ENCODE results near the gene SPINK8.

SPINK8 gene

DNA sequence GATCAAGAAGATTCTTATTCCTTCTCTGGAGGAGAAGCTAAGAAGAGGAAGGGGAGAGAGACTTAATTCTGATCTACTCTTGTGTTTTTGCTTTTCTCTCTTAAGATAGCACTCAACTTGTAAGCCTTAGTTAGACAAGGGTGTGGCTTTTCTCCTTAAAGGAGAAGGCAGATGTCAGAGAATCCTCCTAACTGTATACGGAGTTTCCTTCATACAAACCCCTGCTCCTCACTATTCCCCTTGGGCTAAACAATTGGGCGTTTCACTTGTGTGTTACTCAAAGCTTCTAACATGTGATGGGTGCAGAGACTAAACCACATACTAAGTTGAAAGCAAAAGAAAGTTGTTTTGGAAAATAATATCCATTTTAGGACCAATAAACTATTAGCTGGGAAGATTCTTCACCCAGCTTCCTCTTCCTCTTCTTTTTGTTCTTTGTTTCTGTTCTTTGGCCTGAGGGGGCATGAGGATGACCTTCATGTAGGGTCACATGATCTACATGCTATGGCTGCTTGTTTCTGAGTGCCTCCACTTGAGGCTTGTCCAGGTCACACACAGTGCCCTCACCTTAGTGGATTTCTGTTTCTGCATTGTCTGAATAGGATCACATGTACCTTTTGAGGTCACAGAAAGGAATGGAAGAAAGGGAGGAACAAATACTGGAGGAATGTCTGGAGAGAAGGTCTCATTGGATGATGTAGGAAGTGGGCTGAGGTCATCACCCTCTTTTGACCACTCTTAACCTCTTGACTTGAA lies 14.6 kb downstream of the SPINK8 start:
- DNase-seq: no peak

DNA sequence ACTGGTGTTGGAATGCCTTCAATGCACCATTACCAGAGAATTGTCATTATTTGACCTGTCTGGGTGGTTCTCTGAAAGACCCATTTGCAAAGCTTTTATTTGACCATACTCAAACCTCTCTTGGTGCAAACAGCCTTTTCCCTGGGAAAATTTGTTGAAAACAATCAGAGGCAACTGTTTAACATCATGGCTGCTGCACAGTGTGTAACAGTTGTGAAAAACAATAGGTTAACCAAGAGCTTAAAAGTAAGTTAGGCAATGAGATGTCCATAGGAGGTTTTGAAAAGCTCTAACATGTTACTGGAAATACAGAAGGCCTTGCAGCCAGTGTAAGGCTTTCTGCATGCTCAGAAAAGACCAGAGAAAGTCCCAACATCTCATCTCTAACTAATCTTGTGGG lies 18.9 kb downstream of the SPINK8 start:
- no peak for DNase-seq

- no peak for DNase-seq
Observed at GRCh38 chr3:48306860-48307530, 26.5 kb downstream of the SPINK8 start.

- DNase-seq: no peak
Observed at GRCh38 chr3:48306290-48306689, 27.2 kb downstream of the SPINK8 start.

- no peak for DNase-seq
Observed at GRCh38 chr3:48305396-48305795, 28.1 kb downstream of the SPINK8 start.

GRCh38 chr3:48303021-48303420 lies 30.4 kb downstream of the SPINK8 start:
- no peak for DNase-seq

DNA sequence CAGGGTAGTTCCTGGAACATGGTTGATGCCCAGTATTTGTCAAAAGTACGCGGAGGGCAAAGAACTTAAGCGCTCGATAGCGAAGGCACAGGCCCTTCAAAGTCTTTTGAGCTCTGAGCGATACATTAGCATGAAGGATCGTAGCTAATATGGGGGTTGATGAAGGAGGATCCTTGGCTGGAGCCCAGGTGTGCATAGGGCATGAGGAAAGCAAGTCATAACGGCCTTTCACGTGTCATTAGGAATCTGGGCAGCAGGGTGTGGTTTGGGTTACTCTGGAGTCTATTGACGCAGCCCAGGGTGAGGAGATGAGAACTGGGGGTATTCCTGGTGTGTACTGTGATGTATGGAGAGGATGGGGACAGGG lies 31.7 kb downstream of the SPINK8 start:
- no peak for DNase-seq

GRCh38 chr3:48301020-48301799 lies 32.3 kb downstream of the SPINK8 start, which contains the start of gene NME6:
Gene NME6, minus strand, starts transcription at chr3:48301367.
- DNase-seq: peak; percentile 87

DNA sequence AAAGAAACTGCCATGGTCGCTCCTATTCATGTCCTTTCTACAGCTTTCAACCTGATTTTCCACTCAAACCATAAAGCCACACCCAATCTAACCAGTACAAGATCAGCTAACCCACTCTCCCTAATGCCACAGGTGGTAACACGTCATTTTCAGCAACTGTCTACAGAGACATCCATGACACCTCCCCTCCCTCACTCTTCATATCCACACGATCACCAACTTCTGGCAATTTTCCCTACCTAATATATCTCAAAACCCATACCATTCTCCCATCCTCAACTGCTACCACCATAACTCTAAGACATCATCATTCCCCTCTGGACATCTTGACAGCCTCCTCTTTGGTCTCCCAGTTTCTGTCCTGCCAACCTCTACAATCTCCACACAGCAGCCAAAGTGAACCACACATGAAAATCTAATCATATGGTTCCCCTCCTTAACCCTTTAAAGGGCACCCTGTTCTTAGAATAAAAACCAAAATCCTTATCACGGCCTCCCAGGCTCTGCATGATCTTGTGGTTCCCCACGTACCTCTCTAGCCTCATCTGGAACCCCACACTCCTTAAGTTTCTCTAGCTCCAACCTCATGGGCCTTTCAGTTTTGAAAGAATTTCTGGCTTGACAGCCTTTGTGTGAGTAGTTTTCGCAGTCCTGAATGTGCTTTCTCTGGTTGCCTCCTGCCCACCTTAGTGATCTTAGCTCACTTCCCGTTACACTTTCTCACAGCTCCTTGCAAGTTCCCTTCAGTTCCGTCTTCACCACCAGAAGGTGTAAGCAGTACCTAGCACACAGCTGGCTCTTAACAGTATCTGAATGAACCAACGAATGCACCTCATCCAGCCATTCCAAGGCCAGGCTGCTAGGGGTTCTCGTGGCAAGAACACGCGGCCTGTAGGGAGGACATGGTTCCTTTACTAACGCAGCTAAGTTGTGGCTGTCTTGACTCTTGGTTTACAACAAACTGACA lies 33.4 kb downstream of the SPINK8 start:
- peak in 1 of 2 experiments; percentile 1 for DNase-seq

GRCh38 chr3:48297111-48297810 lies 36.2 kb downstream of the SPINK8 start:
- DNase-seq: no peak

DNA sequence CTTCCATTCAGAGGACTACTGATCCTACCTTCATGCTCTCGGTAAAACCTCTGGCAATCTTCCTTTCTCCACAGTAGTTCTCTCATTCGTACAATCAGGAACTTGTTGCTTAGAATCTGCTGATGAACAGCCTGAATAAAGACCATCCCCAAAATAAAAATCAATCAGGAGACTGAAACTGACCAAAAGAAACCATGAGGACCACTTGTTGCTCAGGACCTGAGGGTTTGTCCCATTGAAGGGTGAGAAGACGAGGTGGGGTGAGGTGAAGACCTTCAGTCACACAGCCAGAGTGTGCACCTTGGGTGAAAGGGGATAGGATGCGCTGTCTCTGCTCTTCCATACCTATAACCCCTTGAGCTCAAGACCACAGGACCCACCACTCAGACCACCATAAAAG lies 36.8 kb downstream of the SPINK8 start:
- no peak for DNase-seq

GRCh38 chr3:48294611-48295263 lies 38.7 kb downstream of the SPINK8 start:
- DNase-seq: no peak

- no peak for DNase-seq
Observed at GRCh38 chr3:48289659-48290058, 43.8 kb downstream of the SPINK8 start.

DNA sequence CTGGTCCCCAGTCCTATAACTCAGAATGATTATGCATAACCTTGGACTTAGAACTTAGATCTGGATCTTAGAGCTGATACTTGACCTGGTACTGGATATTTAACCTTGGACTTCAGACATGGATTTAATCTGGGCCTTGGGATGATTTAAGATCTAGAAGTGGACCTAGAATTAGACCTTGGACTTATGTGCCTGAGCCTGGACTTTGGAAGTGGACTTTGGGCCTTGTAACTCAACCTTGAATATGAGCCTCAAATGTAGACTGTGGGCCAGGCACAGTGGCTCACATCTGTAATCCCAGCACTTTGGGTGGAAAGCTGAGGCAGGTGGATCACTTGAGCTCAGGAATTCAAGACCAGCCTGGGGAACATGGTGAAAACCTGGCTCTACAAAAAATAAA lies 46.4 kb downstream of the SPINK8 start:
- no peak for DNase-seq

DNA sequence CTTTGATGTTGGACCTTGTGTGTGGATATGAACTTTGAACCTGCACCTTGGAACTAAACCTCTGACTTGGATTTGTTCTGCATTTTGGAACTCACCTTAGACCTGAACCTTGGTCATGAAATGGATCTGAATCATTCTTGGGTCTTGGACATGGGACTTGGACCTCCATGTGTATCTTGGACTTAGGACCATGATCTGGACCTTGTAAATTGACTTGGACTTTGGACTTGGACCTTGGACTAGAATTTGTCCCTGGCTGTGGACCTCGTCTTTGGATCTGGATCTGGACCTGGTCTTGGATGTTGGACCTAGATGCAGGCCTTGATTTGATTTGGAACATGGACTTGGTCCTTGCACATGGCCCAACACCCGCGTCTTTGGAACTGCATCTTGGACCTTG lies 47.2 kb downstream of the SPINK8 start:
- no peak for DNase-seq

DNA sequence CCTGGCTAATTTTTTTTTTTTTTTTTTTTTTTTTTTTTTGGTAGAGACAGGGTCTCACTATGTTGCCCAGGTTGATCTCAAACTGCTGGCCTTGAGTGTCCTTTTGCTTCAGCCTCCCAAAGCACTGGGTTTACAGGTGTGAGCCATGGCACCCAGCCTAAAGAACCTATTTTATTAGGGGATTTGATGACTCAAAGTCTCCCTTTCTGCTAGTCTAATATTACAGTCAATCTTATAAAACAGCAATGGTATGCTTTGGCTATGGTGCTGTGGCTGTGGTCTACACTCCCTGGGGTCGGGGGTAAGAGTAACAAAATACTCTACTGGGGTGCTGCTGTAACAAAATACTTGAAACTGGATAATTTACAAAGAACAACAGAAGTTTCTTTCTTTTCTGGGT lies 47.8 kb downstream of the SPINK8 start:
- DNase-seq: no peak

DNA sequence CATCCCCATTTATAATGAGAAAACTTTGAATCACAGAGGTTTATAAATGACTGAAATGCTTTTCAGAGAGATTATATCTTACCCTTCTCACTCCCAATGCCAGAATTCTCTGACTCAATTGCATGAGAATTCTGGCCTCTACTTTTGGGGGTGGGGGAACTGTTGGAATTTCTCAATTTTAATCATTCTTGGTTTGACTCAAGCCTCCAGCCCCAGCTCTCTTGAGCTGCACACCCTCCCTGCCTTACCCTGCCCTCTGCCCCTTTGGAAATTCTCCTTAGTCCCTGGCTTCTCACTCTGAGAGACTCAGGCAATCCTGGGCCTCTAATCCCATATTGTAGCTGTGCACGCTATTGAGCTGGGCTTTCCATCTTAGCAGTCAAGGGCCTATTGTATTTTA lies 48.3 kb downstream of the SPINK8 start:
- DNase-seq: no peak

- no peak for DNase-seq
Observed at GRCh38 chr3:48280881-48281280, 52.6 kb downstream of the SPINK8 start.

DNA sequence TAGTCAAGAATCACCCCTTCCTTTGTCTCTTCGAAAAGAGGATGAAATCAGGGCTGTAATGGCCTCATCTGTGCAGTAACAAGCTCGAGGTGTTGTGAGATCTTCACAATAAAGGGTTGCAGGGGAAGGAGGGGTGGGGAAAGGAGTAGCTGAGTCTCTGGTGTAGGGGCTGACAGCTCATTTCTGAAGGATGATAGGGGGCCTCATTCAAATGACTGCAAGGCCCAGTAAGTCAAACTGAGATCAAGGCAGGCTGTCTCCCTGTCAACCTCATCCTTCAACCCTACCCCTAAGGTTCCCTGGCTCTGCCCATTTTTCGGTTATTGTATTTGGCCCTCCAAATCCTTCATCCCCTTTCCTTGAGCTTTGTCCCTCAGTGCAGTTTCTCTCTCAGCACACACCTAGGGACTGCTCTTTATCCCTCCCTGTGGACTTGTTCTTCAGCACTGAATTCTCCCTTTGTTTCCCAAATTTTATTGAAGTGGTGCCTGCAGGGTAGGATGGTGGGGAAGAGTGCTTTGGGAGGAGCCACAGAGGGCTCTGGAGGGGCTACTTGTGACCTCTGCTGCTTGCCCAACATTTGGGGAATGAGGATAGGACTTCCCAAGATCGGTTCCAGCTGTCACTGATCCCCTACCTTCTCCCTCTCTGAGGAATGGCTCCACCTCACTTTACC lies 54.4 kb downstream of the SPINK8 start:
- DNase-seq: no peak

DNA sequence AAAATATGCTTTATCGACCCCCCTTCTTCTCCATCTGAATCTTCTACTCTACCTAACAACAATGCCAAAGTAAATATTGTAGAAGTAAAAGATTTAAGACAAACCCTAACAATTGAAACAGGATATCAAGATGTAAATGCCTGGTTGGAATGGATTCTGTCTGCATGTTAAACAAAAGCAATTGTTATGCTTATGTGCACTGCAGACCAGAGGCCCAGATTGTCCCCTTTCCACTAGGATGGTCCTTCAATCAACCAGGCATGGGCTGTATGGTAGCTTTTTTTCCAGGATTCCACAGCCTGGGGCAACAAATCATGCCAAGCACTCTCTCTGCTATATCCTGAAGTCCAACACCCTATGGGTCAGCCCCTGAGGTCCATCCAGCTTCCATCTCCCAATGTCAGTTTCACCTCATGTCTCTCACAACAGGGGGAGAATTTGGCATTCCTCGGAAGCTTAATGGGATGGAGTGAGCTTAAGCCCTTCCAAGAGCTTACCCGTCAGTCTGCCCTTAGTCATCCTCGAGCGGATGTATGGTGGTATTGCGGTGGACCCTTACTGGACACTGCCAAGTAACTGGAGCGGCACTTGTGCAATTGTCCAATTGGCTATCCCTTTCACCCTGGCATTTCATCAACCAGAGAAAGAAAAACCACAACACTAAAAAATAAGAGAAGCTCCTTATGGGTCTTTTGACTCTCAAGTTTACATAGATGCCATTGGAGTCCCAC lies 56.4 kb downstream of the SPINK8 start:
- DNase-seq: no peak

All from activated CD4-positive, alpha-beta T cell treated with anti-CD3 and anti-CD28 coated beads, Interleukin-2, amount 50 U/mL, for 4 hours (primary cell).